ENCODE data around the gene GALNT14.

The GALNT14 gene

GRCh38 chr2:30974092-30974491 lies 164.1 kb downstream of the GALNT14 start:
- no peak for DNase-seq (ENCODE audit: low spot score)

GRCh38 chr2:30971231-30972025 lies 166.8 kb downstream of the GALNT14 start:
- no peak for DNase-seq (ENCODE audit: low spot score)

- DNase-seq (ENCODE audit: low spot score), result no peak
Observed at GRCh38 chr2:30968660-30969397, 169.4 kb downstream of the GALNT14 start.

GRCh38 chr2:30966786-30967185 lies 171.5 kb downstream of the GALNT14 start:
- no peak for DNase-seq (ENCODE audit: low spot score)

GRCh38 chr2:30965022-30965531 lies 173.2 kb downstream of the GALNT14 start:
- DNase-seq (ENCODE audit: low spot score), result no peak

GRCh38 chr2:30964334-30965005 lies 173.8 kb downstream of the GALNT14 start:
- no peak for DNase-seq (ENCODE audit: low spot score)

GRCh38 chr2:30963184-30963583 lies 175.1 kb downstream of the GALNT14 start:
- no peak for DNase-seq (ENCODE audit: low spot score)

- no peak for DNase-seq (ENCODE audit: low spot score)
Observed at GRCh38 chr2:30960213-30960612, 178.0 kb downstream of the GALNT14 start.

GRCh38 chr2:30959653-30960052 lies 178.6 kb downstream of the GALNT14 start:
- no peak for DNase-seq (ENCODE audit: low spot score)

GRCh38 chr2:30958918-30959265 lies 179.3 kb downstream of the GALNT14 start:
- DNase-seq (ENCODE audit: low spot score), result no peak

- no peak for DNase-seq (ENCODE audit: low spot score)
Observed at GRCh38 chr2:30958193-30958917, 179.9 kb downstream of the GALNT14 start.

GRCh38 chr2:30957591-30957990 lies 180.6 kb downstream of the GALNT14 start:
- DNase-seq (ENCODE audit: low spot score), result no peak

- DNase-seq (ENCODE audit: low spot score), result no peak
Observed at GRCh38 chr2:30956995-30957394, 181.2 kb downstream of the GALNT14 start.

- DNase-seq (ENCODE audit: low spot score), result no peak
Observed at GRCh38 chr2:30955516-30956132, 182.6 kb downstream of the GALNT14 start.

GRCh38 chr2:30950339-30950738 lies 187.9 kb downstream of the GALNT14 start:
- DNase-seq (ENCODE audit: low spot score), result no peak

GRCh38 chr2:30949435-30949834 lies 188.8 kb downstream of the GALNT14 start:
- no peak for DNase-seq (ENCODE audit: low spot score)

- DNase-seq (ENCODE audit: low spot score), result no peak
Observed at GRCh38 chr2:30948857-30949256, 189.4 kb downstream of the GALNT14 start.

GRCh38 chr2:30948130-30948529 lies 190.1 kb downstream of the GALNT14 start:
- no peak for DNase-seq (ENCODE audit: low spot score)

- no peak for DNase-seq (ENCODE audit: low spot score)
Observed at GRCh38 chr2:30947686-30948085, 190.6 kb downstream of the GALNT14 start.

- DNase-seq (ENCODE audit: low spot score), result no peak
Observed at GRCh38 chr2:30942419-30942818, 195.8 kb downstream of the GALNT14 start.

- no peak for DNase-seq (ENCODE audit: low spot score)
Observed at GRCh38 chr2:30940839-30941238, 197.4 kb downstream of the GALNT14 start.

- no peak for DNase-seq (ENCODE audit: low spot score)
Observed at GRCh38 chr2:30939364-30939763, 198.9 kb downstream of the GALNT14 start.
